IMR-90 (cell line): ENCODE results near the gene CDK14. TPM values are rescaled to one million over a fixed set of nuclear protein-coding genes. Genes with fewer than 3 reads are reported as not detected.

Experiments used
- ATAC-seq: fragments of 200-7000 bp; cut with Tn5 transposase; 2 replicates; pipeline ENCODE4 v1.9.1; 2020; ENCODE audit warnings: low read depth, mild to moderate bottlenecking, moderate library complexity
- BruUV-seq: library from RNA; stranded (reverse); fragments of 400-500 nt; replicated peaks from 2 replicates; lab custom pipeline; 2021; lab: Mats Ljungman, UMichigan
- CTCF ChIA-PET: fragments of 300-600 bp; formaldehyde crosslinking; extraction: SDS; loops from one replicate; lab custom pipeline; 2021; ENCODE audit warnings: antibody characterized with exemption; lab: Yijun Ruan, JAX
- POLR2A ChIA-PET: fragments of 300-600 bp; sonication (Branson Sonifier 250); formaldehyde crosslinking; loops from one replicate; lab custom pipeline; 2022; ENCODE audit warnings: antibody characterized with exemption; ENCODE audit not compliant: unreplicated experiment; lab: Charles Lee
- DNase-seq: peaks from one replicate; pipeline ENCODE4 v3.0.0; 2013
- H2AFZ ChIP-seq: replicated peaks from 2 replicates; pipeline ENCODE3; 2013; ENCODE audit warnings: low read length, mild to moderate bottlenecking; ENCODE audit not compliant: poor library complexity
- H2AK5ac ChIP-seq: 2 replicates; pipeline ENCODE4 v1.6.1; 2013; ENCODE audit warnings: low read depth, low read length, inconsistent platforms
- H2AK9ac ChIP-seq: replicated peaks from 2 replicates; pipeline ENCODE3; 2013; ENCODE audit warnings: mild to moderate bottlenecking, low read depth, low read length, moderate library complexity; ENCODE audit not compliant: poor library complexity
- H2BK120ac ChIP-seq: 2 replicates; pipeline ENCODE4 v1.6.1; 2013; ENCODE audit warnings: low read depth, low read length, inconsistent platforms
- H2BK15ac ChIP-seq: 3 replicates; pipeline ENCODE4 v1.6.1; 2013; ENCODE audit warnings: low read depth, low read length, inconsistent platforms
- H2BK20ac ChIP-seq: 2 replicates; pipeline ENCODE4 v1.6.1; 2013; ENCODE audit warnings: low read depth, mild to moderate bottlenecking, inconsistent platforms, low read length, moderate library complexity
- H2BK5ac ChIP-seq: 2 replicates; pipeline ENCODE4 v1.6.1; 2013; ENCODE audit warnings: mild to moderate bottlenecking, low read depth, low read length, inconsistent platforms; ENCODE audit not compliant: poor library complexity, severe bottlenecking
- H3K14ac ChIP-seq: replicated peaks from 2 replicates; pipeline ENCODE4 v1.6.1; 2013; ENCODE audit warnings: low read depth, low read length, inconsistent platforms
- H3K18ac ChIP-seq: 2 replicates; pipeline ENCODE4 v1.6.1; 2013; ENCODE audit warnings: low read depth, low read length, control low read depth
- H3K23ac ChIP-seq: 2 replicates; pipeline ENCODE4 v1.6.1; 2013; ENCODE audit warnings: low read depth, low read length, inconsistent platforms
- H3K27ac ChIP-seq: 2 replicates; pipeline ENCODE4 v1.5.1; 2013; ENCODE audit warnings: mild to moderate bottlenecking, control low read depth, low read length; ENCODE audit not compliant: insufficient read depth
- H3K27me3 ChIP-seq: 2 replicates; pipeline ENCODE4 v1.6.1; 2013; ENCODE audit warnings: low read length; ENCODE audit not compliant: control insufficient read depth, insufficient read depth
- H3K36me3 ChIP-seq: 2 replicates; pipeline ENCODE4 v1.6.1; 2013; ENCODE audit warnings: low read length, mixed read lengths; ENCODE audit not compliant: control insufficient read depth, insufficient read depth
- H3K4ac ChIP-seq: 2 replicates; pipeline ENCODE4 v1.6.1; 2013; ENCODE audit warnings: low read depth, low read length, inconsistent platforms
- H3K4me1 ChIP-seq: 2 replicates; pipeline ENCODE4 v1.6.1; 2013; ENCODE audit warnings: low read length, mixed read lengths; ENCODE audit not compliant: control insufficient read depth, insufficient read depth
- H3K4me2 ChIP-seq: 2 replicates; pipeline ENCODE4 v1.6.1; 2013; ENCODE audit warnings: low read depth, mild to moderate bottlenecking, control low read depth, low read length, moderate library complexity
- H3K4me3 ChIP-seq: 2 replicates; pipeline ENCODE4 v1.5.1; 2013; ENCODE audit warnings: low read depth, mild to moderate bottlenecking, control low read depth, low read length, moderate library complexity; ENCODE audit not compliant: insufficient read depth
- H3K56ac ChIP-seq: 2 replicates; pipeline ENCODE4 v1.6.1; 2013; ENCODE audit warnings: low read length, inconsistent platforms; ENCODE audit not compliant: insufficient read depth; ENCODE audit errors: extremely low read depth
- H3K79me1 ChIP-seq, 2 experiments: 2 replicates each; pipeline ENCODE4 v1.6.1; 2013; ENCODE audit warnings: low read length in 2 of 2, inconsistent platforms in 1 of 2, low read depth in 1 of 2
- H3K9ac ChIP-seq: 2 replicates; pipeline ENCODE4 v1.6.1; 2013; ENCODE audit warnings: low read depth, low read length, control low read depth
- H3K9me1 ChIP-seq: 2 replicates; pipeline ENCODE4 v1.6.1; 2013; ENCODE audit warnings: low read length, inconsistent platforms; ENCODE audit not compliant: insufficient read depth
- H3K9me3 ChIP-seq: 2 replicates; pipeline ENCODE4 v1.6.1; 2013; ENCODE audit warnings: low read length; ENCODE audit not compliant: control insufficient read depth, insufficient read depth
- H4K20me1 ChIP-seq: 2 replicates; pipeline ENCODE4 v1.6.1; 2013; ENCODE audit warnings: low read length, inconsistent platforms; ENCODE audit not compliant: insufficient read depth
- H4K5ac ChIP-seq: 2 replicates; pipeline ENCODE4 v1.6.1; 2013; ENCODE audit warnings: mild to moderate bottlenecking, low read depth, low read length, control low read depth
- H4K8ac ChIP-seq, 2 experiments: 2 replicates each; pipeline ENCODE4 v1.6.1; 2013; ENCODE audit warnings: low read depth in 2 of 2, low read length in 2 of 2, control low read depth in 1 of 2, inconsistent platforms in 1 of 2
- H4K91ac ChIP-seq: 2 replicates; pipeline ENCODE4 v1.6.1; 2013; ENCODE audit warnings: low read depth, low read length, inconsistent platforms; ENCODE audit not compliant: insufficient read depth
- BHLHE40 ChIP-seq: fragments of 150-350 bp; IDR thresholded peaks from 2 replicates; pipeline ENCODE4 v1.6.1; 2016; ENCODE audit warnings: mild to moderate bottlenecking, low read depth, low read length
- CEBPB ChIP-seq: IDR thresholded peaks from 2 replicates; pipeline ENCODE4 v1.6.1; 2012; ENCODE audit warnings: low read depth, low read length, improper control_type of control experiment
- CHD1 ChIP-seq: IDR thresholded peaks from 2 replicates; pipeline ENCODE4 v1.6.1; 2012; ENCODE audit warnings: low read depth, low read length, improper control_type of control experiment
- FOS ChIP-seq: fragments of 150-350 bp; IDR thresholded peaks from 2 replicates; pipeline ENCODE4 v1.6.1; 2016; ENCODE audit warnings: low read depth, low read length
- MAFK ChIP-seq: IDR thresholded peaks from 2 replicates; pipeline ENCODE4 v1.6.1; 2012; ENCODE audit warnings: low read depth, low read length, improper control_type of control experiment
- MAZ ChIP-seq: IDR thresholded peaks from 2 replicates; pipeline ENCODE4 v1.6.1; 2012; ENCODE audit warnings: low read depth, mild to moderate bottlenecking, low read length, improper control_type of control experiment, moderate library complexity, borderline replicate concordance
- MXI1 ChIP-seq: IDR thresholded peaks from 2 replicates; pipeline ENCODE4 v1.6.1; 2012; ENCODE audit warnings: low read depth, mild to moderate bottlenecking, low read length, moderate library complexity, borderline replicate concordance
- NFE2L2 ChIP-seq: fragments of 150-350 bp; IDR thresholded peaks from 2 replicates; pipeline ENCODE4 v1.6.1; 2016; ENCODE audit warnings: low read depth, mild to moderate bottlenecking, low read length
- POLR2A ChIP-seq: IDR thresholded peaks from 2 replicates; pipeline ENCODE4 v1.6.1; 2012; ENCODE audit warnings: mild to moderate bottlenecking, low read depth, low read length
- RAD21 ChIP-seq: IDR thresholded peaks from 2 replicates; pipeline ENCODE4 v1.6.1; 2012; ENCODE audit warnings: low read length, improper control_type of control experiment
- RCOR1 ChIP-seq: IDR thresholded peaks from 2 replicates; pipeline ENCODE4 v1.6.1; 2012; ENCODE audit warnings: mild to moderate bottlenecking, low read length, improper control_type of control experiment; ENCODE audit not compliant: insufficient replicate concordance
- RFX5 ChIP-seq: IDR thresholded peaks from 2 replicates; pipeline ENCODE4 v1.8.0; 2012; ENCODE audit warnings: low read depth, mild to moderate bottlenecking, low read length, moderate library complexity
- SMC3 ChIP-seq: fragments of 150-350 bp; IDR thresholded peaks from 2 replicates; pipeline ENCODE4 v1.6.1; 2016; ENCODE audit warnings: low read depth, mild to moderate bottlenecking, antibody characterized with exemption, low read length, moderate library complexity
- WGBS, 2 experiments: methylation state at CpG; one replicate each; pipeline versions ENCODE4 v1.1.5 to v1.1.7; 2013; ENCODE audit warnings: missing lambda C conversion rate in 2 of 2; ENCODE audit not compliant: insufficient read length in 1 of 2; ENCODE audit errors: extremely low coverage in 2 of 2; 5-methylcytosine and 5-hydroxymethylcytosine counted together
- dilution Hi-C: fragments of 300-500 bp; cut with HindIII; formaldehyde crosslinking; loops from one replicate; pipeline ENCODE4 v1.14.3; 2018; ENCODE audit warnings: low sequenced_read_pairs; ENCODE audit not compliant: unreplicated experiment
- in situ Hi-C: fragments of 300-500 bp; cut with MboI; formaldehyde crosslinking; loops from 3 replicates; pipeline ENCODE4 v1.14.3; 2019; ENCODE audit warnings: low sequenced_read_pairs, inconsistent platforms, mixed read lengths
- intact Hi-C: fragments of 100-400 bp; cut with micrococcal nuclease; formaldehyde crosslinking; loops from 2 replicates; pipeline ENCODE4 v1.10.0; 2022
- polyA plus RNA-seq, 3 experiments: library from polyadenylated mRNA; depleted of rRNA; stranded (reverse); fragments of >200 nt; gene quantifications; 2 replicates each; pipeline ENCODE4 v1.2.3, GENCODE V29; 2012; ENCODE audit warnings: low replicate concordance in 1 of 3
- total RNA-seq: library from RNA; depleted of rRNA; stranded (reverse); fragments of >200 nt; gene quantifications from 2 replicates; pipeline ENCODE4 v1.2.3, GENCODE V29; 2012
- TF ChIP-seq, protein P1 (sequence below): conservative IDR thresholded peaks from 2 replicates; pipeline ENCODE4 v1.5.1; 2012; ENCODE audit warnings: mild to moderate bottlenecking, low read depth, low read length, improper control_type of control experiment
- TF ChIP-seq, protein P2 (sequence below): fragments of 150-350 bp; IDR thresholded peaks from 2 replicates; pipeline ENCODE4 v1.6.1; 2016; ENCODE audit warnings: low read depth, mild to moderate bottlenecking, low read length, moderate library complexity, borderline replicate concordance
- TF ChIP-seq, protein P3 (sequence below): fragments of 150-350 bp; IDR thresholded peaks from 2 replicates; pipeline ENCODE4 v1.6.1; 2017; ENCODE audit warnings: mild to moderate bottlenecking, antibody characterized with exemption, low read length, low read depth

CDK14 gene
- total and polyA plus RNA-seq, 2 of the 4 experiments (the other 2 are of a cell fraction) = 10.1 to 29.6 TPM

DNA sequence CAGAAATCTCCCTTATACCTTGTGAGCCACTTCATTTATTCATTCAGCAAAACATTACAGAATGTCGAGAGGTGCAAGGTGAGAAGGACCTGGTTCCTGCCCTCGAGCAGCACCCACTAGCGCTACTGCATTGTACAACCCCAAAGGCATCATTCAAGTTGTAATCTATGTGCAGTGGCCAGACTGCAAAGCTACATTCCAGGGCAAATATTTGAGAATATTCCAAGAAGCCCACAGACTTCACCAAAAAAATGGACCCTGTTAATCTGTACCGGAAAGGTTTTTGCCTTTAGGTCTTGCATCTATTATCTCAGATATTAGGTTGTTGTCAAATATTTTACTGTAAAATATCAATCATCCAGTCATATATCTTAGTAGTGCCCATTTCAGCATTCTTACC, 372.8 kb downstream of the CDK14 start:
- Histone ChIP-seq H3K9me1 (no peaks in the 10 kb centered on the region), H3K9me3 (no peaks in the 10 kb centered on the region), H3K23ac (no peak overlapping the region), H4K20me1 (no peaks in the 10 kb centered on the region), H2BK15ac (no peak overlapping the region), H2BK120ac (no peak overlapping the region), H3K27me3 (no peaks in the 10 kb centered on the region), H3K4me2 (no peak overlapping the region), H4K91ac (no peak overlapping the region), H3K14ac (no peak overlapping the region), H2BK20ac (no peak overlapping the region), H2AK9ac (no peak overlapping the region), H3K4ac (no peak overlapping the region), H3K56ac (no peak overlapping the region), H3K4me3 (no peak overlapping the region), H3K79me1 (no peaks in the 10 kb centered on the region), H4K8ac (no peak overlapping the region), H3K36me3 (no peaks in the 10 kb centered on the region), H4K5ac (no peak overlapping the region), H3K4me1 (no peaks in the 10 kb centered on the region), H3K9ac (no peak overlapping the region), H2AFZ (no peak overlapping the region), H3K18ac (no peak overlapping the region), H2BK5ac (no peak overlapping the region), H3K27ac (no peak overlapping the region), H2AK5ac (no peak overlapping the region)
- dilution Hi-C loops (no loop called here), in situ Hi-C loops (no loop called here), intact Hi-C loops (no loop called here)
- ATAC-seq (no peak), DNase-seq (no peak)
- BruUV-seq = no TSS peak
- TF ChIP-seq CEBPB (no peak), RCOR1 (no peak), POLR2A (no peak), FOS (no peak), BHLHE40 (no peak), RAD21 (no peak), MXI1 (no peak), SMC3 (no peak), MAFK (no peak), NFE2L2 (no peak), MAZ (no peak), CHD1 (no peak), RFX5 (no peak)
- TF ChIP-seq, protein P1, sequence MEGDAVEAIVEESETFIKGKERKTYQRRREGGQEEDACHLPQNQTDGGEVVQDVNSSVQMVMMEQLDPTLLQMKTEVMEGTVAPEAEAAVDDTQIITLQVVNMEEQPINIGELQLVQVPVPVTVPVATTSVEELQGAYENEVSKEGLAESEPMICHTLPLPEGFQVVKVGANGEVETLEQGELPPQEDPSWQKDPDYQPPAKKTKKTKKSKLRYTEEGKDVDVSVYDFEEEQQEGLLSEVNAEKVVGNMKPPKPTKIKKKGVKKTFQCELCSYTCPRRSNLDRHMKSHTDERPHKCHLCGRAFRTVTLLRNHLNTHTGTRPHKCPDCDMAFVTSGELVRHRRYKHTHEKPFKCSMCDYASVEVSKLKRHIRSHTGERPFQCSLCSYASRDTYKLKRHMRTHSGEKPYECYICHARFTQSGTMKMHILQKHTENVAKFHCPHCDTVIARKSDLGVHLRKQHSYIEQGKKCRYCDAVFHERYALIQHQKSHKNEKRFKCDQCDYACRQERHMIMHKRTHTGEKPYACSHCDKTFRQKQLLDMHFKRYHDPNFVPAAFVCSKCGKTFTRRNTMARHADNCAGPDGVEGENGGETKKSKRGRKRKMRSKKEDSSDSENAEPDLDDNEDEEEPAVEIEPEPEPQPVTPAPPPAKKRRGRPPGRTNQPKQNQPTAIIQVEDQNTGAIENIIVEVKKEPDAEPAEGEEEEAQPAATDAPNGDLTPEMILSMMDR = no peak
- TF ChIP-seq, protein P2, sequence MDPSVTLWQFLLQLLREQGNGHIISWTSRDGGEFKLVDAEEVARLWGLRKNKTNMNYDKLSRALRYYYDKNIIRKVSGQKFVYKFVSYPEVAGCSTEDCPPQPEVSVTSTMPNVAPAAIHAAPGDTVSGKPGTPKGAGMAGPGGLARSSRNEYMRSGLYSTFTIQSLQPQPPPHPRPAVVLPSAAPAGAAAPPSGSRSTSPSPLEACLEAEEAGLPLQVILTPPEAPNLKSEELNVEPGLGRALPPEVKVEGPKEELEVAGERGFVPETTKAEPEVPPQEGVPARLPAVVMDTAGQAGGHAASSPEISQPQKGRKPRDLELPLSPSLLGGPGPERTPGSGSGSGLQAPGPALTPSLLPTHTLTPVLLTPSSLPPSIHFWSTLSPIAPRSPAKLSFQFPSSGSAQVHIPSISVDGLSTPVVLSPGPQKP = no peak
- TF ChIP-seq, protein P3, sequence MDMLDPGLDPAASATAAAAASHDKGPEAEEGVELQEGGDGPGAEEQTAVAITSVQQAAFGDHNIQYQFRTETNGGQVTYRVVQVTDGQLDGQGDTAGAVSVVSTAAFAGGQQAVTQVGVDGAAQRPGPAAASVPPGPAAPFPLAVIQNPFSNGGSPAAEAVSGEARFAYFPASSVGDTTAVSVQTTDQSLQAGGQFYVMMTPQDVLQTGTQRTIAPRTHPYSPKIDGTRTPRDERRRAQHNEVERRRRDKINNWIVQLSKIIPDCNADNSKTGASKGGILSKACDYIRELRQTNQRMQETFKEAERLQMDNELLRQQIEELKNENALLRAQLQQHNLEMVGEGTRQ = no peak
- ChIA-PET CTCF (no interaction called here), POLR2A (no interaction called here)
- WGBS, 2 experiments = no CpG with 5 or more reads among the region's 4 CpGs
